Fibroblast of lung (primary cell): ENCODE data around the gene CYP4A11. TPM values are rescaled to one million over a fixed set of nuclear protein-coding genes. Genes with fewer than 3 reads are reported as not detected.
"Not testable (repeated sequence)": the region's sequence is repeated elsewhere in the genome, so short reads cannot be mapped to it uniquely, and the experiment has no call there.

Experiments used
- DNase-seq, 2 donors: peaks; one replicate each; pipeline versions ENCODE4 v3.0.0 to v3.0.0-alpha.2; 2010; ENCODE audit warnings: low read depth in 2 of 2
- H2AFZ ChIP-seq: 2 replicates; pipeline ENCODE4 v1.5.1; 2012; ENCODE audit warnings: low read length, control low read depth, inconsistent platforms
- H3K27ac ChIP-seq: 2 replicates; pipeline ENCODE4 v1.5.1; 2011; ENCODE audit warnings: low read length, control low read depth; ENCODE audit not compliant: insufficient read depth
- H3K27me3 ChIP-seq: 2 replicates; pipeline ENCODE4 v1.5.1; 2011; ENCODE audit warnings: mild to moderate bottlenecking, low read length; ENCODE audit not compliant: control insufficient read depth, insufficient read depth
- H3K36me3 ChIP-seq: 2 replicates; pipeline ENCODE4 v1.5.1; 2011; ENCODE audit warnings: low read length; ENCODE audit not compliant: control insufficient read depth, insufficient read depth
- H3K4me1 ChIP-seq: 2 replicates; pipeline ENCODE4 v1.5.1; 2011; ENCODE audit warnings: low read length; ENCODE audit not compliant: control insufficient read depth, insufficient read depth; ENCODE audit errors: extremely low read depth
- H3K4me2 ChIP-seq: 2 replicates; pipeline ENCODE4 v1.5.1; 2011; ENCODE audit warnings: low read length, control low read depth; ENCODE audit not compliant: insufficient read depth; ENCODE audit errors: extremely low read depth
- H3K4me3 ChIP-seq, 4 experiments: fragments of 200-600 bp in 1 of 4; sonication (generic) in 1 of 4; replicated peaks in 1 of 4; 2 replicates each; pipeline ENCODE4 v1.5.1; 2011 to 2016; ENCODE audit warnings: low read length in 4 of 4, low read depth in 3 of 4, mild to moderate bottlenecking in 3 of 4, control low read depth in 2 of 4, inconsistent platforms in 1 of 4, mixed read lengths in 1 of 4; ENCODE audit not compliant: insufficient read depth in 1 of 4; ENCODE audit errors: control extremely low read depth in 1 of 4
- H3K79me2 ChIP-seq: 2 replicates; pipeline ENCODE4 v1.5.1; 2012; ENCODE audit warnings: mild to moderate bottlenecking, low read length, inconsistent platforms; ENCODE audit not compliant: control insufficient read depth, insufficient read depth
- H3K9ac ChIP-seq: 2 replicates; pipeline ENCODE4 v1.5.1; 2011; ENCODE audit warnings: mild to moderate bottlenecking, low read length, control low read depth; ENCODE audit not compliant: insufficient read depth
- H3K9me3 ChIP-seq: 2 replicates; pipeline ENCODE4 v1.5.1; 2012; ENCODE audit warnings: low read depth, low read length; ENCODE audit not compliant: control insufficient read depth, insufficient read depth
- H4K20me1 ChIP-seq: 2 replicates; pipeline ENCODE4 v1.5.1; 2011; ENCODE audit warnings: low read length; ENCODE audit not compliant: control insufficient read depth, insufficient read depth; ENCODE audit errors: extremely low read depth
- EZH2 ChIP-seq: IDR thresholded peaks from 2 replicates; pipeline ENCODE4 v1.5.1; 2012; ENCODE audit warnings: low read length, control low read depth, mild to moderate bottlenecking; ENCODE audit errors: missing control alignments
- polyA plus RNA-seq, 2 donors: library from polyadenylated mRNA; depleted of rRNA in 1 of 2; stranded (reverse) in 1 of 2; unstranded in 1 of 2; fragments of >200 nt; gene quantifications; 2 replicates each; pipeline ENCODE4 v1.2.1, GENCODE V29; 2011 to 2012; ENCODE audit warnings: missing spikeins in 1 of 2
- total RNA-seq: library from RNA; depleted of rRNA; stranded (reverse); fragments of >200 nt; gene quantifications from 2 replicates; pipeline ENCODE4 v1.2.1, GENCODE V29; 2014
- TF ChIP-seq, protein P1 (sequence below), 2 donors: IDR thresholded peaks in 1 of 2; conservative IDR thresholded peaks in 1 of 2; 1 replicate in 1 of 2; 2 replicates in 1 of 2; pipeline ENCODE4 v1.5.1; 2011 to 2012; ENCODE audit warnings: low read length in 2 of 2, control low read depth in 1 of 2, inconsistent platforms in 1 of 2, low read depth in 1 of 2, mild to moderate bottlenecking in 1 of 2

CYP4A11 gene
- total and polyA plus RNA-seq, 2 donors (not counting 1 experiment from before 2014, with no cell fraction given) = not detected

DNA sequence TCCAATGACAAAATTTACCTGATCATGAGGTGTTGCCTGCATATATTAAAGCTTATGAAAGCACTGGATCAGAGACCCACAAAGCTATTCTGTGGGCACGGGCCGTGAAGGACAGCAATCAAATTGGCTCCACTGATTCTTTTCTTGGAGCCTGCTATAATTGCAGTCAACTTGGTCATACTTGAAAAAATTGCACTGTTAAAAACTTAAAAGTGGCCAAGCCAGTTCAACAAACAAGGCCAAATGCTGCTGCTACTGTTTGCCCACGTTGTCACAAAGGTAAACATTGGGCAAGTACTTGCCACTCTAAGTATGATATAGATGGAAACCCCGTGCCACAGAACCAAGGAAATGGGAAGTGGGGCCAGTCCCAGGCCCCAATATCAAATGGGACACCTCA, 37.8 kb downstream of the CYP4A11 start:
- no peaks in the 10 kb centered on the region for H3K9me3 ChIP-seq
- H3K4me2 ChIP-seq = no peak overlapping the region
- H3K79me2 ChIP-seq = no peaks in the 10 kb centered on the region
- H3K36me3 ChIP-seq = no peaks in the 10 kb centered on the region
- no peak overlapping the region for H3K4me3 ChIP-seq
- no peaks in the 10 kb centered on the region for H4K20me1 ChIP-seq
- H3K27me3 ChIP-seq = no peaks in the 10 kb centered on the region
- no peaks in the 10 kb centered on the region for H3K4me1 ChIP-seq
- TF ChIP-seq, protein P1, sequence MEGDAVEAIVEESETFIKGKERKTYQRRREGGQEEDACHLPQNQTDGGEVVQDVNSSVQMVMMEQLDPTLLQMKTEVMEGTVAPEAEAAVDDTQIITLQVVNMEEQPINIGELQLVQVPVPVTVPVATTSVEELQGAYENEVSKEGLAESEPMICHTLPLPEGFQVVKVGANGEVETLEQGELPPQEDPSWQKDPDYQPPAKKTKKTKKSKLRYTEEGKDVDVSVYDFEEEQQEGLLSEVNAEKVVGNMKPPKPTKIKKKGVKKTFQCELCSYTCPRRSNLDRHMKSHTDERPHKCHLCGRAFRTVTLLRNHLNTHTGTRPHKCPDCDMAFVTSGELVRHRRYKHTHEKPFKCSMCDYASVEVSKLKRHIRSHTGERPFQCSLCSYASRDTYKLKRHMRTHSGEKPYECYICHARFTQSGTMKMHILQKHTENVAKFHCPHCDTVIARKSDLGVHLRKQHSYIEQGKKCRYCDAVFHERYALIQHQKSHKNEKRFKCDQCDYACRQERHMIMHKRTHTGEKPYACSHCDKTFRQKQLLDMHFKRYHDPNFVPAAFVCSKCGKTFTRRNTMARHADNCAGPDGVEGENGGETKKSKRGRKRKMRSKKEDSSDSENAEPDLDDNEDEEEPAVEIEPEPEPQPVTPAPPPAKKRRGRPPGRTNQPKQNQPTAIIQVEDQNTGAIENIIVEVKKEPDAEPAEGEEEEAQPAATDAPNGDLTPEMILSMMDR (conservative IDR thresholded peaks at IDR 0.05 in 1 of 2, IDR thresholded peaks at IDR 0.05 in 1 of 2; ENCODE audit: low read depth in 1 of 2, low read length in 2 of 2) = no peak
- no peak for TF ChIP-seq EZH2
- no peak overlapping the region for H3K27ac ChIP-seq
- no peak for DNase-seq
- H2AFZ ChIP-seq = no peak overlapping the region
- H3K9ac ChIP-seq = no peak overlapping the region

GRCh38 chr1:46900401-46900800, 40.9 kb downstream of the CYP4A11 start:
- TF ChIP-seq EZH2 = no peak
- TF ChIP-seq, protein P1 (conservative IDR thresholded peaks at IDR 0.05 in 1 of 2, IDR thresholded peaks at IDR 0.05 in 1 of 2; ENCODE audit: low read depth in 1 of 2, low read length in 2 of 2) = no peak
- no peaks in the 10 kb centered on the region for H3K4me1 ChIP-seq
- H3K27me3 ChIP-seq = no peaks in the 10 kb centered on the region
- no peak overlapping the region for H3K4me2 ChIP-seq
- H3K36me3 ChIP-seq = no peaks in the 10 kb centered on the region
- no peak overlapping the region for H3K4me3 ChIP-seq
- no peak for DNase-seq
- no peak overlapping the region for H3K27ac ChIP-seq
- no peaks in the 10 kb centered on the region for H4K20me1 ChIP-seq
- H2AFZ ChIP-seq = no peak overlapping the region
- no peaks in the 10 kb centered on the region for H3K79me2 ChIP-seq
- H3K9ac ChIP-seq = no peak overlapping the region
- no peaks in the 10 kb centered on the region for H3K9me3 ChIP-seq

DNA sequence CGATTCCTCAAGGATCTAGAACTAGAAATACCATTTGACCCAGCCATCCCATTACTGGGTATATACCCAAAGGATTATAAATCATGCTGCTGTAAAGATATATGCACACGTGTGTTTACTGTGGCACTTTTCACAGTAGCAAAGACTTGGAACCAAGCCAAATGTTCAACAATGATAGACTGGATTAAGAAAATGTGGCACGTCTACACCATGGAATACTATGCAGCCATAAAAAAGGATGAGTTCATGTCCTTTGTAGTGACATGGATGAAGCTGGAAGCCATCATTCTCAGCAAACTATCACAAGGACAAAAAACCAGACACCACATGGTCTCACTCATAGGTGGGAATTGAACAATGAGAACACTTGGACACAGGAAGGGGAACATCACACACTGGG, 59.6 kb downstream of the CYP4A11 start:
- H3K36me3 ChIP-seq, H3K79me2 ChIP-seq, H3K27me3 ChIP-seq, H3K9me3 ChIP-seq, DNase-seq, H3K9ac ChIP-seq, H3K4me3 ChIP-seq, H3K4me2 ChIP-seq, H3K4me1 ChIP-seq, H3K27ac ChIP-seq, H4K20me1 ChIP-seq, H2AFZ ChIP-seq: not testable (repeated sequence)

Other genes with a start within 250 kb of the CYP4A11 start
- gene EFCAB14, start 222.4 kb downstream of the CYP4A11 start, total RNA-seq = 35.3 and 35.7 TPM in 2 replicates
- gene EFCAB14, start 222.4 kb downstream of the CYP4A11 start, polyA plus RNA-seq = 54.3 and 65.0 TPM in 2 replicates
- not detected in 2 replicates for gene CYP4B1, start 142.4 kb downstream of the CYP4A11 start, total RNA-seq
- gene CYP4B1, start 142.4 kb downstream of the CYP4A11 start, polyA plus RNA-seq = not detected in 2 replicates
- gene CYP4X1, start 82.2 kb upstream of the CYP4A11 start, total RNA-seq = not detected in 2 replicates
- gene CYP4X1, start 82.2 kb upstream of the CYP4A11 start, polyA plus RNA-seq = 0.02 TPM in 1 of 2 replicates, not detected in the other
- gene CYP4Z1, start 125.8 kb upstream of the CYP4A11 start, total RNA-seq = not detected in 2 replicates
- gene CYP4Z1, start 125.8 kb upstream of the CYP4A11 start, polyA plus RNA-seq = not detected in 2 replicates
- not detected in 2 replicates for gene CYP4A22, start 196.0 kb upstream of the CYP4A11 start, total RNA-seq
- not detected in 2 replicates for gene CYP4A22, start 196.0 kb upstream of the CYP4A11 start, polyA plus RNA-seq
- gene PDZK1IP1, start 248.6 kb upstream of the CYP4A11 start, total RNA-seq = not detected in 2 replicates
- not detected in 2 replicates for gene PDZK1IP1, start 248.6 kb upstream of the CYP4A11 start, polyA plus RNA-seq